GM13976 (cell line): ENCODE results near the gene ATP10B.

Experiments
- DNase-seq: peaks from one replicate; pipeline ENCODE4 v3.0.0; 2012; ENCODE audit warnings: low spot score
- CTCF ChIP-seq: IDR thresholded peaks from 2 replicates; pipeline ENCODE4 v1.5.1; 2012; ENCODE audit warnings: borderline replicate concordance, mild to moderate bottlenecking; ENCODE audit not compliant: insufficient read depth; ENCODE audit errors: extremely low read depth, missing control alignments, control extremely low read depth
- in situ Hi-C: fragments of 300-500 bp; cut with MboI; formaldehyde crosslinking; loops from one replicate; pipeline ENCODE4 v1.12.0; 2022; ENCODE audit warnings: low sequenced_read_pairs, mixed read lengths, inconsistent platforms; ENCODE audit not compliant: unreplicated experiment

The ATP10B gene

GRCh38 chr5:160679567-160680309 is 172.3 kb downstream of the ATP10B start:
- no peak for DNase-seq
- in situ Hi-C loops = no loop called here
- no peak for TF ChIP-seq CTCF

GRCh38 chr5:160675988-160676387 is 176.0 kb downstream of the ATP10B start:
- TF ChIP-seq CTCF = peak; percentile 16

GRCh38 chr5:160674901-160675300 is 177.1 kb downstream of the ATP10B start:
- TF ChIP-seq CTCF = no peak
- in situ Hi-C loops = no loop called here
- DNase-seq = no peak

More at GRCh38 chr5:160675988-160676387, 176.0 kb downstream of the ATP10B start:
- in situ Hi-C loops = no loop called here
- DNase-seq = peak; percentile 21

- DNase-seq = no peak
- in situ Hi-C loops = no loop called here
- no peak for TF ChIP-seq CTCF
Observed at GRCh38 chr5:160672521-160672920, 179.5 kb downstream of the ATP10B start.

- DNase-seq = no peak
- TF ChIP-seq CTCF = no peak
- in situ Hi-C loops = no loop called here
Observed at GRCh38 chr5:160668356-160668755, 183.7 kb downstream of the ATP10B start.

GRCh38 chr5:160667160-160667559 is 184.9 kb downstream of the ATP10B start:
- no peak for DNase-seq
- in situ Hi-C loops = no loop called here
- no peak for TF ChIP-seq CTCF

GRCh38 chr5:160665460-160665859 is 186.6 kb downstream of the ATP10B start:
- in situ Hi-C loops = no loop called here
- no peak for DNase-seq
- TF ChIP-seq CTCF = no peak
